Endothelial cell of umbilical vein (primary cell): ENCODE measurements around the gene SPAG5. TPM values are rescaled to one million over a fixed set of nuclear protein-coding genes. Genes with fewer than 3 reads are reported as not detected.

ENCODE experiments used
- BruUV-seq: library from RNA; stranded (reverse); fragments of 400-500 nt; replicated peaks from 2 replicates; lab custom pipeline; 2021; lab: Mats Ljungman, UMichigan
- CTCF ChIA-PET: fragments of 300-600, 350-600 bp; sonication (Branson Sonifier 250); formaldehyde crosslinking; loops from one replicate; lab custom pipeline; 2021; ENCODE audit warnings: antibody characterized with exemption, inconsistent platforms; lab: Charles Lee
- POLR2A ChIA-PET: fragments of 300-600, 350-600 bp; sonication (Branson Sonifier 250); formaldehyde crosslinking; loops from one replicate; lab custom pipeline; 2021; ENCODE audit warnings: antibody characterized with exemption, inconsistent platforms; lab: Charles Lee
- DNase-seq: peaks from one replicate; pipeline ENCODE4 v3.0.0-alpha.2; 2011; ENCODE audit warnings: low read depth, low spot score
- FAIRE-seq: peaks from 2 replicates; lab custom pipeline; 2011; peaks lifted over from hg19 to GRCh38; lab: Jason Lieb, UNC
- H2AFZ ChIP-seq: 2 replicates; pipeline ENCODE4 v1.6.0; 2012; ENCODE audit warnings: low read depth, low read length, control low read depth, inconsistent platforms
- H3K27ac ChIP-seq: 2 replicates; pipeline ENCODE4 v1.5.1; 2011; ENCODE audit warnings: low read depth, mild to moderate bottlenecking, control low read depth, low read length, moderate library complexity; ENCODE audit not compliant: insufficient read depth
- H3K27me3 ChIP-seq, 2 experiments: 2 replicates each; pipeline versions ENCODE4 v1.6.0 to v1.6.1; 2011; ENCODE audit warnings: low read length in 2 of 2, mixed read lengths in 1 of 2; ENCODE audit not compliant: control insufficient read depth in 2 of 2, insufficient read depth in 2 of 2
- H3K36me3 ChIP-seq, 2 experiments: 2 replicates in 1 of 2; 3 replicates in 1 of 2; pipeline ENCODE4 v1.5.1; 2011; ENCODE audit warnings: low read length in 2 of 2, mild to moderate bottlenecking in 1 of 2, moderate library complexity in 1 of 2; ENCODE audit not compliant: control insufficient read depth in 2 of 2, insufficient read depth in 2 of 2; ENCODE audit errors: extremely low read depth in 1 of 2
- H3K4me1 ChIP-seq: 3 replicates; pipeline ENCODE4 v1.5.1; 2011; ENCODE audit warnings: mild to moderate bottlenecking, low read length; ENCODE audit not compliant: control insufficient read depth, insufficient read depth; ENCODE audit errors: extremely low read depth
- H3K4me2 ChIP-seq: 2 replicates; pipeline ENCODE4 v1.6.1; 2011; ENCODE audit warnings: low read length, control low read depth, mixed read lengths; ENCODE audit not compliant: insufficient read depth
- H3K4me3 ChIP-seq, 3 experiments: fragments of 200-600 bp in 1 of 3; sonication (generic), shearing (Covaris generic) in 1 of 3; replicated peaks in 1 of 3; 2 replicates each; pipeline ENCODE4 v1.5.1; 2011 to 2016; ENCODE audit warnings: control low read depth in 3 of 3, low read length in 3 of 3, mild to moderate bottlenecking in 2 of 3, inconsistent platforms in 1 of 3, low read depth in 1 of 3, moderate library complexity in 1 of 3; ENCODE audit not compliant: insufficient read depth in 1 of 3
- H3K79me2 ChIP-seq: 2 replicates; pipeline ENCODE4 v1.6.0; 2012; ENCODE audit warnings: low read length, inconsistent platforms; ENCODE audit not compliant: control insufficient read depth, insufficient read depth
- H3K9ac ChIP-seq: replicated peaks from 2 replicates; pipeline ENCODE3; 2011; ENCODE audit warnings: low read length, control low read depth; ENCODE audit not compliant: insufficient read depth; ENCODE audit errors: extremely low read depth
- H3K9me1 ChIP-seq: replicated peaks from 3 replicates; pipeline ENCODE4 v1.6.0; 2011; ENCODE audit warnings: mild to moderate bottlenecking, low read length; ENCODE audit not compliant: control insufficient read depth, insufficient read depth; ENCODE audit errors: extremely low read depth
- H3K9me3 ChIP-seq: replicated peaks from 2 replicates; pipeline ENCODE4 v1.5.1; 2012; ENCODE audit warnings: low read length, inconsistent platforms; ENCODE audit not compliant: control insufficient read depth, insufficient read depth
- H4K20me1 ChIP-seq: replicated peaks from 2 replicates; pipeline ENCODE3; 2011; ENCODE audit warnings: mild to moderate bottlenecking, low read length; ENCODE audit not compliant: control insufficient read depth, insufficient read depth; ENCODE audit errors: extremely low read depth
- EZH2 ChIP-seq: IDR thresholded peaks from 2 replicates; pipeline ENCODE4 v1.6.1; 2012; ENCODE audit warnings: borderline replicate concordance, low read depth, mild to moderate bottlenecking, moderate library complexity, low read length, inconsistent platforms; ENCODE audit not compliant: severe bottlenecking
- FOS ChIP-seq: IDR thresholded peaks from 2 replicates; pipeline ENCODE4 v1.6.1; 2011; ENCODE audit warnings: mild to moderate bottlenecking, low read length, moderate library complexity, borderline replicate concordance; ENCODE audit not compliant: insufficient read depth
- GATA2 ChIP-seq: IDR thresholded peaks from 2 replicates; pipeline ENCODE4 v1.7.0; 2011; ENCODE audit warnings: low read depth, mild to moderate bottlenecking, moderate library complexity, mixed read lengths, low read length; ENCODE audit not compliant: insufficient read length, insufficient read depth
- JUN ChIP-seq: IDR thresholded peaks from 2 replicates; pipeline ENCODE4 v1.6.1; 2011; ENCODE audit warnings: borderline replicate concordance, low read depth; ENCODE audit not compliant: insufficient read length, insufficient read depth
- MYC ChIP-seq: IDR thresholded peaks from one replicate; pipeline ENCODE4 v1.6.1; 2011; ENCODE audit warnings: mild to moderate bottlenecking, low read depth, low read length
- POLR2A ChIP-seq: IDR thresholded peaks from 2 replicates; pipeline ENCODE4 v1.6.1; 2012; ENCODE audit warnings: low read depth, mild to moderate bottlenecking, control low read depth, low read length
- POLR2AphosphoS5 ChIP-seq: IDR thresholded peaks from 2 replicates; pipeline ENCODE4 v1.6.1; 2012; ENCODE audit warnings: low read depth, mild to moderate bottlenecking, control low read depth, low read length, moderate library complexity; ENCODE audit not compliant: insufficient read depth
- dilution Hi-C: fragments of 300-500 bp; cut with MboI; formaldehyde crosslinking; loops from one replicate; pipeline ENCODE4 v1.15.0; 2019; ENCODE audit warnings: low sequenced_read_pairs; ENCODE audit not compliant: extremely low pct_ligation_motif_present
- intact Hi-C: fragments of 100-400 bp; cut with micrococcal nuclease; formaldehyde crosslinking; loops from one replicate; pipeline ENCODE4 v1.10.0; 2022
- polyA plus RNA-seq, 4 experiments: library from polyadenylated mRNA; depleted of rRNA in 3 of 4; stranded (reverse) in 3 of 4; unstranded in 1 of 4; fragments of >200 nt; gene quantifications; 2 replicates each; pipeline versions ENCODE4 v1.2.1 to v1.2.3, GENCODE V29; 2011 to 2012; ENCODE audit warnings: missing spikeins in 1 of 4
- total RNA-seq: library from RNA; stranded (reverse); gene quantifications from 2 replicates; pipeline ENCODE4 v1.2.3, GENCODE V29; 2021
- TF ChIP-seq, protein P1 (sequence below), 2 donors: IDR thresholded peaks; 1 replicate in 1 of 2; 2 replicates in 1 of 2; pipeline ENCODE4 v1.5.1; 2011; ENCODE audit warnings: low read length in 2 of 2, mild to moderate bottlenecking in 2 of 2, moderate library complexity in 2 of 2, control low read depth in 1 of 2, inconsistent platforms in 1 of 2, low read depth in 1 of 2; ENCODE audit not compliant: insufficient read depth in 1 of 2; ENCODE audit errors: extremely low read depth in 1 of 2
- TF ChIP-seq, protein P2 (sequence below): IDR thresholded peaks from 2 replicates; pipeline ENCODE4 v1.6.1; 2011; ENCODE audit not compliant: insufficient read depth, insufficient read length

SPAG5 gene
- total and polyA plus RNA-seq, 2 donors (not counting 3 experiments of a cell fraction or from before 2014, with no cell fraction given) = 31.7 to 85.4 TPM

DNA sequence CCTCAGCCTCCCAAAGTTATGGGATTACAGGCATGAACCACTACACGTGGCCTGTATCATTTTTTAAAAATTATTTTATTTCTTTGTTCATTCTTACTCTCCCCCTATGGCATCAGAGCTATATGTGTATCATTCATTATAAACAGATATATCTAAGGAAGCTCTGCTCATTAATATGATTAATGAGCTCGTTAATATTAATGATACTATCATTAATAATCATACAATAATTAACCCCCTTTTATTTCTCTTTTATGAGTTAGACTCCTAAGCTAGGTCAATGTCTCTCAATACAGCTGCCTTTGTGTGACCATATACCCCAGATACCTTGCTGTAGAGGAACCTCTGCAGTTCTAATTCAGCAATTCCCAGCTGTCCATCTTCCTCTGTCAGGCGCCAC lies 19.6 kb upstream of the SPAG5 start:
- TF ChIP-seq JUN (no peak), MYC (no peak), FOS (no peak)
- intact Hi-C loops = no loop called here
- no peak overlapping the region for H3K4me2 ChIP-seq
- FAIRE-seq (no peak), DNase-seq (no peak)
- no peaks in the 10 kb centered on the region for H3K27me3 ChIP-seq
- H2AFZ ChIP-seq = no peak overlapping the region
- H3K4me1 ChIP-seq = no peaks in the 10 kb centered on the region
- POLR2A ChIA-PET = interaction anchor here (1.0 kb wide), 1 partner anchor 9 kb away, joined by 7 read pairs; no protein-coding TSS in a partner anchor
- H3K79me2 ChIP-seq = no peaks in the 10 kb centered on the region
- H3K9me1 ChIP-seq = no peaks in the 10 kb centered on the region
- CTCF ChIA-PET = interaction anchor here (1.7 kb wide), 1 partner anchor 29 kb away, joined by 5 read pairs; no protein-coding TSS in a partner anchor
- no peak overlapping the region for H3K9ac ChIP-seq
- no peaks in the 10 kb centered on the region for H3K9me3 ChIP-seq
- no peaks in the 10 kb centered on the region for H4K20me1 ChIP-seq
- H3K27ac ChIP-seq = no peak overlapping the region
- H3K36me3 ChIP-seq = peaks cover 43 to 62% of the 10 kb centered on the region in 2 experiments
- no peak overlapping the region for H3K4me3 ChIP-seq
- BruUV-seq = no TSS peak
- dilution Hi-C loops = no loop called here

DNA sequence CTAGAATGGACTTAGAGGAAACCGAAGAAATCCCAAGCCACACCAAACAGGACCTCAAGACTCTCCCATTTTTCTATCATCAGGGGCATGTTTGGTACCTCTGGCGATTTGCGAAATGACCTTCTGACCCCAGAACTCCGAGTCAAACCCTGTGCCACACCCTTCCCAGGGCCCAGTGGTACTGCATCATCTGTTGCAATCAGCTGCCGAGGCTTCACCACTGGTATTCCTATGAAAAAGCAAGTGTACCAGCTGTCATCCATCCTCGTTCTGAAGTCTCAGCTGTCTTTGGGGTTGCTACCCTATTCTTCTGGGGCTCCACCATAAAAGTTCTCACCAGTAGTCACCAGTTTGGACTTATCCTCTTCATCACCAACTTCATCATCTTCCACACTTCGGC lies 17.5 kb upstream of the SPAG5 start:
- Histone ChIP-seq H4K20me1 (no peaks in the 10 kb centered on the region), H3K27me3 (no peaks in the 10 kb centered on the region), H3K4me2 (no peak overlapping the region), H3K4me3 (no peak overlapping the region), H3K9me1 (no peaks in the 10 kb centered on the region), H3K9me3 (no peaks in the 10 kb centered on the region), H3K4me1 (peaks cover 7% of the 10 kb centered on the region), H3K79me2 (no peaks in the 10 kb centered on the region), H3K27ac (no peak overlapping the region), H2AFZ (no peak overlapping the region), H3K36me3 (peaks cover 38 to 50% of the 10 kb centered on the region in 2 experiments), H3K9ac (no peak overlapping the region)
- TF ChIP-seq GATA2 = no peak
- TF ChIP-seq POLR2AphosphoS5 = no peak
- no peak for TF ChIP-seq EZH2
- no peak for TF ChIP-seq MYC
- no peak for TF ChIP-seq FOS
- TF ChIP-seq POLR2A = no peak
- no peak for TF ChIP-seq JUN
- TF ChIP-seq, protein P1, sequence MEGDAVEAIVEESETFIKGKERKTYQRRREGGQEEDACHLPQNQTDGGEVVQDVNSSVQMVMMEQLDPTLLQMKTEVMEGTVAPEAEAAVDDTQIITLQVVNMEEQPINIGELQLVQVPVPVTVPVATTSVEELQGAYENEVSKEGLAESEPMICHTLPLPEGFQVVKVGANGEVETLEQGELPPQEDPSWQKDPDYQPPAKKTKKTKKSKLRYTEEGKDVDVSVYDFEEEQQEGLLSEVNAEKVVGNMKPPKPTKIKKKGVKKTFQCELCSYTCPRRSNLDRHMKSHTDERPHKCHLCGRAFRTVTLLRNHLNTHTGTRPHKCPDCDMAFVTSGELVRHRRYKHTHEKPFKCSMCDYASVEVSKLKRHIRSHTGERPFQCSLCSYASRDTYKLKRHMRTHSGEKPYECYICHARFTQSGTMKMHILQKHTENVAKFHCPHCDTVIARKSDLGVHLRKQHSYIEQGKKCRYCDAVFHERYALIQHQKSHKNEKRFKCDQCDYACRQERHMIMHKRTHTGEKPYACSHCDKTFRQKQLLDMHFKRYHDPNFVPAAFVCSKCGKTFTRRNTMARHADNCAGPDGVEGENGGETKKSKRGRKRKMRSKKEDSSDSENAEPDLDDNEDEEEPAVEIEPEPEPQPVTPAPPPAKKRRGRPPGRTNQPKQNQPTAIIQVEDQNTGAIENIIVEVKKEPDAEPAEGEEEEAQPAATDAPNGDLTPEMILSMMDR (IDR thresholded peaks at IDR 0.05; ENCODE audit: extremely low read depth in 1 of 2, insufficient read depth in 1 of 2, low read depth in 1 of 2, low read length in 2 of 2) = no peak
- TF ChIP-seq, protein P2, sequence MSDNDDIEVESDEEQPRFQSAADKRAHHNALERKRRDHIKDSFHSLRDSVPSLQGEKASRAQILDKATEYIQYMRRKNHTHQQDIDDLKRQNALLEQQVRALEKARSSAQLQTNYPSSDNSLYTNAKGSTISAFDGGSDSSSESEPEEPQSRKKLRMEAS = no peak
- intact Hi-C loops (no loop called here), dilution Hi-C loops (no loop called here)
- CTCF ChIA-PET = interaction anchor here (1.3 to 2.6 kb wide), 2 partner anchors 29 to 31 kb away, joined by 4 to 5 read pairs; partner anchors contain the start of gene BLTP2
- FAIRE-seq (no peak), DNase-seq (no peak)
- BruUV-seq = no TSS peak
- POLR2A ChIA-PET = no interaction called here
